ENCODE measurements around the gene SERAC1. TPM values are rescaled to one million over a fixed set of nuclear protein-coding genes. Genes with fewer than 3 reads are reported as not detected.
"Not testable (repeated sequence)": the region's sequence is repeated elsewhere in the genome, so short reads cannot be mapped to it uniquely, and the experiment has no call there.

Gene SERAC1
- total RNA-seq, 6 donors from 2014 or later, result 3.2 to 11.4 (median 6.1) TPM

DNA sequence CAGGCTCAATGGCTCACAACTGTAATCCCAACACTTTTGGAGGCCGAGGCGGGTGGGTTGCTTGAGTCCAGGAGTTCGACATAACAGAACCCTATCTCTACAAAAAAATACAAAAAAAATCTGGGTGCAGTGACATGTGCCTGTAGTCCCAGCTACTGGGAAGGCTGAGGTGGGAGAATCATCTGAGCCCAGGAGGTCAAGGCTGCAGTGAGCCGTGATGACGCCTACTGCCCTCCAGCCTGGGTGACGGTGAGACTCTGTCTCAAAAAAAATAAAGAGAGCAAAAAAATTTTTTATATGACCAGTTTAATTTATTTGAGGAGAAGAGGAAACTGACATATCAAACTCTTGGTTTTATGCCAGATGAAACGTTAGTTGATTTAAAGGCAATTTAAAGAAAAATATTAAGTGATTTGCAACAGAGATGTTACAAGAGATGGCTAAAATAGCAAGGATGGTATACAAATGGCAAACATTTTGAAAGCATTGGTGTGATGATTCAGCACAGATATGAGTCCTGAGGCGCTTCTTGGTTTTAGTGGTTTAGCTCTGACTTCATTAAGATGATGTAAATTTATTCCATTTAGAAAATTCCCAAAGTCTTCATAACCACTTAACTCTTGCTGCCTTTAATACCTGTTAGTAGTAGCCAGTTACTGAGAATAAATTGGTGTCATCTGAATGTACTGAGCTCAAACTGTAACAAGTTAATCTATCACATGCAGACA is 17.8 kb upstream of the SERAC1 start:
- ATAC-seq (ENCODE audit: low FRiP score in 2 of 2), result no peak

DNA sequence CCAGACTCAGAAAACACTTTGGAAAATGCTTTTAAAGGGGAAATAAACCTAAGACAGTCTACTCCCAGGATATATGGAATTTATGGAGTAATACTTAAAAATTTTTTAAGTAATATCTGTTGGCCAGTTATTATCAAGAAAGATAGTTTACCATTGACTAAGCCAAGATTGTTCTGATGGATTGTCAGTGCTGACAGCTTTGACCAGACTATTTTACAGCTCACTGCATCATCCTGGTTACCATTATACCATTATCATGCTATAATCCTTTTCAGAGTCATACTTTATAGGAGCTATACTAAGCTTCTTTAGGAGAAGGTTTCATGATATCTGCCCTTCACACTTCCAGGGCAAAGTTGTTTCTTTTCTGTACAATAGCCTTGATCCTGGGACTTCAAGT is 16.5 kb upstream of the SERAC1 start:
- peaks cover 0 to 5% (median 0%) of the 10 kb centered on the region in 4 donors for H3K4me1 ChIP-seq
- TF ChIP-seq EP300 (IDR thresholded peaks at IDR 0.05) (no peak), POLR2A (IDR thresholded peaks at IDR 0.05) (no peak), POLR2AphosphoS5 (IDR thresholded peaks at IDR 0.05) (no peak)
- TF ChIP-seq, protein P1, sequence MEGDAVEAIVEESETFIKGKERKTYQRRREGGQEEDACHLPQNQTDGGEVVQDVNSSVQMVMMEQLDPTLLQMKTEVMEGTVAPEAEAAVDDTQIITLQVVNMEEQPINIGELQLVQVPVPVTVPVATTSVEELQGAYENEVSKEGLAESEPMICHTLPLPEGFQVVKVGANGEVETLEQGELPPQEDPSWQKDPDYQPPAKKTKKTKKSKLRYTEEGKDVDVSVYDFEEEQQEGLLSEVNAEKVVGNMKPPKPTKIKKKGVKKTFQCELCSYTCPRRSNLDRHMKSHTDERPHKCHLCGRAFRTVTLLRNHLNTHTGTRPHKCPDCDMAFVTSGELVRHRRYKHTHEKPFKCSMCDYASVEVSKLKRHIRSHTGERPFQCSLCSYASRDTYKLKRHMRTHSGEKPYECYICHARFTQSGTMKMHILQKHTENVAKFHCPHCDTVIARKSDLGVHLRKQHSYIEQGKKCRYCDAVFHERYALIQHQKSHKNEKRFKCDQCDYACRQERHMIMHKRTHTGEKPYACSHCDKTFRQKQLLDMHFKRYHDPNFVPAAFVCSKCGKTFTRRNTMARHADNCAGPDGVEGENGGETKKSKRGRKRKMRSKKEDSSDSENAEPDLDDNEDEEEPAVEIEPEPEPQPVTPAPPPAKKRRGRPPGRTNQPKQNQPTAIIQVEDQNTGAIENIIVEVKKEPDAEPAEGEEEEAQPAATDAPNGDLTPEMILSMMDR (IDR thresholded peaks at IDR 0.05), result no peak
- no peak for ATAC-seq (ENCODE audit: low FRiP score in 2 of 2)
- no peaks in the 10 kb centered on the region for H3K9me3 ChIP-seq
- no peak for DNase-seq
- no peak overlapping the region for H3K4me3 ChIP-seq
- H3K27ac ChIP-seq, result no peak overlapping the region
- no peaks in the 10 kb centered on the region for H3K27me3 ChIP-seq
- H3K36me3 ChIP-seq, result peaks cover 0 to 6% (median 3%) of the 10 kb centered on the region in 4 donors

More for the DNA sequence above, 17.8 kb upstream of the SERAC1 start:
- H3K4me3 ChIP-seq, result no peak overlapping the region
- TF ChIP-seq POLR2AphosphoS5 (IDR thresholded peaks at IDR 0.05) (no peak), EP300 (IDR thresholded peaks at IDR 0.05) (no peak), POLR2A (IDR thresholded peaks at IDR 0.05) (no peak)
- TF ChIP-seq, protein P1 (IDR thresholded peaks at IDR 0.05), result no peak
- DNase-seq, result no peak
- peaks cover 0 to 5% (median 0%) of the 10 kb centered on the region in 4 donors for H3K4me1 ChIP-seq
- H3K36me3 ChIP-seq, result peaks cover 0 to 6% (median 3%) of the 10 kb centered on the region in 4 donors
- H3K27ac ChIP-seq, result no peak overlapping the region
- H3K9me3 ChIP-seq, result no peaks in the 10 kb centered on the region
- H3K27me3 ChIP-seq, result no peaks in the 10 kb centered on the region
- WGBS, 2 donors, result 88 to 90% methylated on average over 8 of the region's 8 CpGs

DNA sequence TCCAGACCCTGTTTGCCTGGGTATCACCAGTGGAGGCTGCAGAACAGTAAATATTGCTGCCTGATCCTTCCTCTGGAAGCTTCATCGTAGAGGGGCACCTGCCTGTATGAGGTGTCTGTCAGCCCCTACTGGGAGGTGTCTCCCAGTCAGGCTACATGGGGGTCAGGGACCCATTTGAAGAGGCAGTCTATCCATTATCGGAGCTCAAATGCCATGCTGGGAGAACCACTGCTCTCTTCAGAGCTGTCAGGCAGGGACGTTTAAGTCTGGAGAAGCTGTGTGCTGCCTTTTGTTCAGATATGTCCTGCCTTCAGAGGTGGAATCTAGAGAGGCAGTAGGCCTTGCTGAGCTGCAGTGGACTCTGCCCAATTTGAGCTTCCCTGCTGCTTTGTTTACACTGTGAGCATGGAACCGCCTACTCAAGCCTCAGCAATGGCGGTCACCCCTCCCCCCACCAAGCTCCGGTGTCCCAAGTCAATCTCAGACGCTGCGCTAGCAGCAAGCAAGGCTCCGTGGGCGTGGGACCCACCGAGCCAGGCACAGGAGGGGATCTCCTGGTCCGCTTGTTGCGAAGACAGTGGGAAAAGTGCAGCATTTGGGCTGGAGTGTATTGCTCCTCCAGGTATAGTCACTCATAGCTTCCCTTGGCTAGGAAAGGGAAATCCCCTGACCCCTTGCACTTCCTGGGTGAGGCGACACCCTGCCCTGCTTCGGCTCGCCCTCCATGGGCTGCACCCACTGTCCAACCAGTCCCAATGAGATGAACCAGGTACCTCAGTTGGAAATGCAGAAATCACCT is 15.3 kb upstream of the SERAC1 start:
- ATAC-seq (ENCODE audit: low FRiP score in 2 of 2); H3K27ac ChIP-seq; H3K27me3 ChIP-seq; H3K4me3 ChIP-seq; H3K4me1 ChIP-seq; H3K36me3 ChIP-seq; H3K9me3 ChIP-seq: not testable (repeated sequence)
- WGBS, 2 donors, result 82 to 93% methylated on average over 3 to 16 of the region's 16 CpGs
- DNase-seq, result peak in 1 of 2 donors; percentile 27

DNA sequence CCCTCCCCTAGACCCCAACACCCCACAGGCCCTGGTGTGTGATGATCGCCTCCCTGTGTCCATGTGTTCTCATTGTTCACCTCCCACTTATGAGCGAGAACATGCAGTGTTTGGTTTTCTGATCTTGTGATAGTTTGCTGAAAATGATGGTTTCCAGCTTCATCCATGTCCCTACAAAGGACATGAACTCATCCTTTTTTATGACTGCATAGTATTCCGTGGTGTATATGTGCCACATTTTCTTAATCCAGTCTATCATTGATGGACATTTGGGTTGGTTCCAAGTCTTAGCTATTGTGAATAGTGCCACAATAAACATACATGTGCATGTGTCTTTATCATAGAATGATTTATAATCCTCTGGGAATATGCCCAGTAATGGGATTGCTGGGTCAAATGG is 9.7 kb upstream of the SERAC1 start:
- not testable (repeated sequence) for H3K4me1 ChIP-seq; H3K9me3 ChIP-seq; H3K36me3 ChIP-seq; ATAC-seq (ENCODE audit: low FRiP score in 2 of 2); DNase-seq; H3K4me3 ChIP-seq; H3K27ac ChIP-seq; H3K27me3 ChIP-seq
- 96 to 97% methylated on average over 3 of the region's 3 CpGs for WGBS, 2 donors

DNA sequence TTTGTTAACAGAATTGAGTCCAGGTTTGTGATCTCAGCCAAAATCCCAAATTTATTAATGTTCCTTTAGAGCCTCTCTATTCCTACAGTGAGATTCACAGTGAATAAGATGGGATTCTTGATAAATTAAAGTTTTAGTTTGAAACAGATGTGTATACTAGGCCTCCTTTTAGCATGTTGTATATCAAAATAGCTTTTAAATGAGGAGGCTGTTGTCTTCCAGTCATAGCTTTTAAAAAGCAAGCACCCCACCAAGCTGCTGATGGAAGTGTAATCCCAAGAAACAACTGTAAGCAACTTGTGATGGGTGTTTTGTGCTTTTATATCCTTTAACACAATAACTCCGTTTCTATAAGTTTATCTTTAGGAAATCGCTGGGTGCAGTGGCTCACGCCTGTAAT is 7.0 kb upstream of the SERAC1 start:
- ATAC-seq (ENCODE audit: low FRiP score in 2 of 2) (no peak), DNase-seq (no peak)
- no peak overlapping the region for H3K4me3 ChIP-seq
- peaks cover 0 to 2% (median 0%) of the 10 kb centered on the region in 4 donors for H3K4me1 ChIP-seq
- no peaks in the 10 kb centered on the region for H3K36me3 ChIP-seq
- no peaks in the 10 kb centered on the region for H3K27me3 ChIP-seq
- H3K27ac ChIP-seq, result no peak overlapping the region
- 89 to 94% methylated on average over 3 of the region's 3 CpGs for WGBS, 2 donors
- TF ChIP-seq EP300 (IDR thresholded peaks at IDR 0.05), result no peak
- no peak for TF ChIP-seq POLR2AphosphoS5 (IDR thresholded peaks at IDR 0.05)
- TF ChIP-seq, protein P1 (IDR thresholded peaks at IDR 0.05), result no peak
- TF ChIP-seq POLR2A (IDR thresholded peaks at IDR 0.05), result no peak
- H3K9me3 ChIP-seq, result no peaks in the 10 kb centered on the region
